ENCODE measurements around the gene PIH1D1.

PIH1D1 gene

GRCh38 chr19:49451430-49452181 is at the start of gene PIH1D1 (continued):
- TF ChIP-seq ZBTB11 (tag by site-specific recombination; conservative IDR thresholded peaks at IDR 0.05; ENCODE audit: low read depth) (peak; percentile 98), ZBTB17 (tag by site-specific recombination; IDR thresholded peaks at IDR 0.05) (peak; percentile 98), ZNF223 (tag by site-specific recombination; IDR thresholded peaks at IDR 0.05) (no peak), ZNF350 (tag by site-specific recombination; IDR thresholded peaks at IDR 0.05) (no peak), KLF10 (tag by site-specific recombination; IDR thresholded peaks at IDR 0.05) (peak; percentile 34; the same call in 1 of the 2 replicates), ZNF558 (tag by site-specific recombination; IDR thresholded peaks at IDR 0.05) (0 out of 2 replicates have a peak, but pooled peaks have one; percentile 29), ZNF366 (tag by site-specific recombination; conservative IDR thresholded peaks at IDR 0.05) (0 out of 2 replicates have a peak, but pooled peaks have one; percentile 14), PRDM1 (tag by site-specific recombination; IDR thresholded peaks at IDR 0.05) (no peak), PATZ1 (tag by site-specific recombination; IDR thresholded peaks at IDR 0.05) (0 out of 2 replicates have a peak, but pooled peaks have one; percentile 15), SCRT1 (tag by site-specific recombination; IDR thresholded peaks at IDR 0.05; ENCODE audit: borderline replicate concordance) (0 out of 2 replicates have a peak, but pooled peaks have one; percentile 3), ZNF394 (tag by site-specific recombination; IDR thresholded peaks at IDR 0.05; ENCODE audit: borderline replicate concordance) (0 out of 2 replicates have a peak, but pooled peaks have one; percentile 33), ZNF843 (tag by site-specific recombination; IDR thresholded peaks at IDR 0.05) (peak; percentile 52; the same call in 1 of the 2 replicates), ZNF184 (tag by site-specific recombination; IDR thresholded peaks at IDR 0.05) (no peak), ZFHX2 (tag by site-specific recombination; conservative IDR thresholded peaks at IDR 0.05) (peak; percentile 5; the same call in 1 of the 2 replicates), YY2 (tag by site-specific recombination; IDR thresholded peaks at IDR 0.05) (peak; percentile 47), ZNF2 (tag by site-specific recombination; IDR thresholded peaks at IDR 0.05) (peak; percentile 72; the same call in 1 of the 2 replicates), HOXC10 (CRISPR knock-in tag; IDR thresholded peaks at IDR 0.05) (peak; percentile 98), ZFP69B (tag by site-specific recombination; IDR thresholded peaks at IDR 0.05) (no peak), ZIC2 (tag by site-specific recombination; IDR thresholded peaks at IDR 0.05) (no peak), ZNF473 (tag by site-specific recombination; IDR thresholded peaks at IDR 0.05) (no peak), ZNF341 (tag by site-specific recombination; IDR thresholded peaks at IDR 0.05; ENCODE audit: low read depth) (no peak), KLF9 (tag by site-specific recombination; IDR thresholded peaks at IDR 0.05; ENCODE audit: low read depth) (peak; percentile 73), ZNF792 (tag by site-specific recombination; IDR thresholded peaks at IDR 0.05) (no peak), ZNF335 (tag by site-specific recombination; conservative IDR thresholded peaks at IDR 0.05) (peak; percentile 95), GLIS1 (tag by site-specific recombination; IDR thresholded peaks at IDR 0.05) (peak; percentile 47), REST (tag by site-specific recombination; IDR thresholded peaks at IDR 0.05) (no peak), ZNF24 (tag by site-specific recombination; IDR thresholded peaks at IDR 0.05) (peak; percentile 44), ZNF544 (tag by site-specific recombination; IDR thresholded peaks at IDR 0.05) (no peak), KLF8 (tag by site-specific recombination; IDR thresholded peaks at IDR 0.05) (peak; percentile 75; the same call in 1 of the 2 replicates), ZNF501 (tag by site-specific recombination; IDR thresholded peaks at IDR 0.05) (0 out of 2 replicates have a peak, but pooled peaks have one; percentile 69), ZFP41 (tag by site-specific recombination; IDR thresholded peaks at IDR 0.05; ENCODE audit: borderline replicate concordance) (no peak)
